Ovary (tissue), 9 donors: Measurements from ENCODE around the gene SLC5A12. TPM values are rescaled to one million over a fixed set of nuclear protein-coding genes. Genes with fewer than 3 reads are reported as not detected.

ENCODE experiments used
- DNase-seq, 5 donors: peaks; one replicate each; pipeline ENCODE4 v3.0.0-alpha.2; 2019 to 2020
- H3K27ac ChIP-seq, 2 donors: fragments of 200-600 bp; one replicate each; pipeline versions ENCODE4 v1.5.1 to v1.8.0; 2019 to 2022
- H3K27me3 ChIP-seq: fragments of 200-600 bp; one replicate; pipeline ENCODE4 v1.8.0; 2022
- H3K36me3 ChIP-seq: fragments of 200-600 bp; sonication (generic); one replicate; pipeline ENCODE4 v1.5.1; 2019
- H3K4me1 ChIP-seq: one replicate; pipeline ENCODE4 v1.8.1; 2013; ENCODE audit warnings: mild to moderate bottlenecking, moderate library complexity; ENCODE audit not compliant: insufficient read depth
- H3K4me3 ChIP-seq: fragments of 200-600 bp; sonication (generic); one replicate; pipeline ENCODE4 v1.5.1; 2017
- H3K9me3 ChIP-seq, 2 donors: fragments of 200-600 bp in 1 of 2; sonication (generic) in 1 of 2; one replicate each; pipeline versions ENCODE4 v1.5.1 to v1.8.1; 2013 to 2019; ENCODE audit warnings: mild to moderate bottlenecking in 1 of 2, moderate library complexity in 1 of 2
- EP300 ChIP-seq: sonication (generic); formaldehyde crosslinking; IDR thresholded peaks from one replicate; pipeline ENCODE4 v1.6.1; 2017; ENCODE audit warnings: antibody characterized with exemption
- POLR2A ChIP-seq: fragments of 450-650 bp; IDR thresholded peaks from one replicate; pipeline ENCODE4 v1.6.1; 2017; ENCODE audit warnings: antibody characterized with exemption, mild to moderate bottlenecking, moderate library complexity
- WGBS, 3 donors: extraction: QIAGEN DNeasy Blood & Tissue Kit in 1 of 3; methylation state at CpG; one replicate each; pipeline versions ENCODE4 v1.1.5 to v1.1.7; 2013 to 2017; 5-methylcytosine and 5-hydroxymethylcytosine counted together
- intact Hi-C, 4 donors: fragments of 100-400 bp; cut with DNase I; formaldehyde crosslinking; loops; one replicate each; pipeline versions ENCODE4 v1.11.0 to v1.15.1; 2022 to 2023
- polyA plus RNA-seq, 2 donors: library from polyadenylated mRNA; stranded (reverse); fragments of 200-250 nt in 1 of 2; fragments of 350-450 nt in 1 of 2; fragmentation: Illumina TruSeq in 1 of 2; extraction: RNeasy Lipid Tissue Mini Kit (QIAGEN cat#74804) in 1 of 2; gene quantifications; one replicate each; pipeline ENCODE4 v1.2.3, GENCODE V29; 2013 to 2014
- total RNA-seq, 7 donors: library from RNA; depleted of rRNA in 2 of 7; stranded (reverse); fragments of >200 nt in 2 of 7; fragmentation: NEBNext Ultra II Directional in 3 of 7; extraction: Animal tissue kit (Norgen Biotek cat#: 25700) in 3 of 7; gene quantifications; one replicate each; pipeline versions ENCODE4 v1.1.0 to v1.2.4, GENCODE V29; 2016 to 2023
- TF ChIP-seq, protein P1 (sequence below), 3 donors: fragments of 450-650 bp in 2 of 3; fragments of 200-600 bp in 1 of 3; IDR thresholded peaks; one replicate each; pipeline versions ENCODE4 v1.5.1 to v1.8.0; 2016 to 2022; ENCODE audit warnings: antibody characterized with exemption in 3 of 3, mild to moderate bottlenecking in 1 of 3
- donor health status: DM: no; HTN: no; CAD: no; lungs with moderate emphysema.
- donor health status: DM: no; HTN: no; CAD: no.
- donor health status: Bipolar disorder and iron deficiency.
- donor health status: DM: yes; HTN: yes; CAD: no.
- donor health status: DM: no; HTN: no; CAD: no.
- donor health status: DM: yes; HTN: yes; CAD: no.

SLC5A12 gene
- total and polyA plus RNA-seq, 9 donors, result 0.02 to 0.48 (median 0.15) TPM; not detected in 6

- Histone ChIP-seq H3K9me3 (no peaks in the 10 kb centered on the region), H3K27me3 (no peaks in the 10 kb centered on the region), H3K36me3 (no peaks in the 10 kb centered on the region), H3K4me3 (no peak overlapping the region), H3K4me1 (no peaks in the 10 kb centered on the region), H3K27ac (no peak overlapping the region)
- 84 to 88% (median 87%) methylated on average over 2 of the region's 2 CpGs for WGBS, 3 donors
- no peak for DNase-seq
- TF ChIP-seq, protein P1, sequence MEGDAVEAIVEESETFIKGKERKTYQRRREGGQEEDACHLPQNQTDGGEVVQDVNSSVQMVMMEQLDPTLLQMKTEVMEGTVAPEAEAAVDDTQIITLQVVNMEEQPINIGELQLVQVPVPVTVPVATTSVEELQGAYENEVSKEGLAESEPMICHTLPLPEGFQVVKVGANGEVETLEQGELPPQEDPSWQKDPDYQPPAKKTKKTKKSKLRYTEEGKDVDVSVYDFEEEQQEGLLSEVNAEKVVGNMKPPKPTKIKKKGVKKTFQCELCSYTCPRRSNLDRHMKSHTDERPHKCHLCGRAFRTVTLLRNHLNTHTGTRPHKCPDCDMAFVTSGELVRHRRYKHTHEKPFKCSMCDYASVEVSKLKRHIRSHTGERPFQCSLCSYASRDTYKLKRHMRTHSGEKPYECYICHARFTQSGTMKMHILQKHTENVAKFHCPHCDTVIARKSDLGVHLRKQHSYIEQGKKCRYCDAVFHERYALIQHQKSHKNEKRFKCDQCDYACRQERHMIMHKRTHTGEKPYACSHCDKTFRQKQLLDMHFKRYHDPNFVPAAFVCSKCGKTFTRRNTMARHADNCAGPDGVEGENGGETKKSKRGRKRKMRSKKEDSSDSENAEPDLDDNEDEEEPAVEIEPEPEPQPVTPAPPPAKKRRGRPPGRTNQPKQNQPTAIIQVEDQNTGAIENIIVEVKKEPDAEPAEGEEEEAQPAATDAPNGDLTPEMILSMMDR (IDR thresholded peaks at IDR 0.05), result no peak
- TF ChIP-seq EP300 (no peak), POLR2A (no peak)
- intact Hi-C loops, result no loop called here
Measured at GRCh38 chr11:26719998-26720397, 1.9 kb downstream of the SLC5A12 start.

DNA sequence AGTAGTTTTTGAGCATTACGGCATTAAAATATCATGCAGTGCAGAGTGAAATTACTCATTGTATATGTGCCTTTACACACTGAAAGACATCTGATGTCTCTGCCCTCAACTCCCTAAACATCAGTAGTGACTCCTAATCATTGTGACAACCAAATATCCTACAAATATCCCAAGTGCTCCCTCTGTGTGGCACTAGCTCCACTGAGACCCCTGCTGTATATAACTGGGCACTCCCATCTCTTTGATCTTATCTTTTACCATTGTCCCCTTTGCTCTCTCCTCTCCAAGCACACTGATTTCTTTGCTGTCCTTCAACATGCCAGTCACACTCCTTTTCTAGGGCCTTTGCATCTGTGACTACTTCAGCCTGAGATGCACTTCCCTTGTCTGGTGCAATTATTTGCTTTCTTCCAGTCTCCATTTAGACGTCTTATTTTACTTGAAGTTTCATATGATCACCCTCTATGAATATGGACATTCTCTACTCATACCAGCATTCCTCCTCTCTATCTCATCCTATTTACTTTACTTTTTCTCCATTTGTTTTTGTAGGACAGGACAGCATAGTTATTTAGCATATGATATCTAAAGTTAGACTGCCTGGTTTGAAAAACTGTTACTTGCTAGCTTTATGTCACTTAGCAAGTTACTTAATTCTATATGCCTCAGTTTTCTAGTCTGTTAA is 2.4 kb downstream of the SLC5A12 start:
- no peaks in the 10 kb centered on the region for H3K36me3 ChIP-seq
- no peak overlapping the region for H3K27ac ChIP-seq
- H3K27me3 ChIP-seq, result no peaks in the 10 kb centered on the region
- 73 to 90% (median 89%) methylated on average over 2 of the region's 2 CpGs for WGBS, 3 donors
- no peak for DNase-seq
- TF ChIP-seq POLR2A, result no peak
- H3K4me3 ChIP-seq, result no peak overlapping the region
- H3K4me1 ChIP-seq, result no peaks in the 10 kb centered on the region
- H3K9me3 ChIP-seq, result no peaks in the 10 kb centered on the region
- intact Hi-C loops, result no loop called here

DNA sequence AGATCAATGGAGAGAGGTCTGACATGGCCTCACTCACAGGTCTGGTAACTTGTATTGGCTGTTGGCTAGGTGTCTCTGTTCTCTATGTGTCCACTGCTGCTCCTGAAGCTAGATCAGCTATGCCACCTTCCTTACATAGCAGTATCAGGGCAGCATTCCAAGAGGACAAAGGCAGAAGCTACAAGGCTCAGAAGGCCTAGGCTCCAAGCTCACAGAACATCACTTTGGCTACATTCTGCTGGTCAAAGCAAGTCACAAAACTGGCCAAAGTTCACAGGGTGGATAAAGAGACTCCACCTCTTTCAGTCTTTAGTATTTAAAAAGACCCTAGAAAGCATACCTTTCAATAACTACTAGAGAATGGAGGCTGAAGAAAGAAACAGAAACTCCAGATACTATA is 4.1 kb downstream of the SLC5A12 start:
- H3K9me3 ChIP-seq, result no peaks in the 10 kb centered on the region
- no peaks in the 10 kb centered on the region for H3K4me1 ChIP-seq
- H3K27me3 ChIP-seq, result no peaks in the 10 kb centered on the region
- no peak overlapping the region for H3K4me3 ChIP-seq
- no peak overlapping the region for H3K27ac ChIP-seq
- TF ChIP-seq, protein P1 (IDR thresholded peaks at IDR 0.05), result no peak
- TF ChIP-seq EP300, result no peak
- no peaks in the 10 kb centered on the region for H3K36me3 ChIP-seq
- intact Hi-C loops, result no loop called here
- DNase-seq, result no peak

DNA sequence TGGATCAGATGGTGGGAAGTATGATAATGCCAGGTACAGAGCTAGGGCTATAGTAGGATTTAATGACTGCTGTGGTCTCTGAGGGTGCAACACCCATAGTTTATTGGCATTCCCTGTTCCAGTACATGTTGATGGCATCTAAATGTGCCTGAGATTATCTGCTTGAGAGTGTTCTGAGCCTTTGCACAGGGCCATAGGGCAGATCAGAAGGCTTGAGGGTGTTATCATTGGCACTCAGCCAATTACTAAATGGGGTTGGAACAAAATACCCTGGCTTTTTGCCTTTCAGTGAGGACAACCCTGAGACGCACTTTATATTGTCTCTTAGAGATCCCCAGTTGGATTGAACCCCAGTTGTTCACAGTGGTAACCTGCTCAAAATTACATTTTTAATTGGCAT is 6.7 kb downstream of the SLC5A12 start:
- Histone ChIP-seq H3K4me3 (no peak overlapping the region), H3K36me3 (no peaks in the 10 kb centered on the region), H3K4me1 (no peaks in the 10 kb centered on the region), H3K27me3 (no peaks in the 10 kb centered on the region), H3K27ac (no peak overlapping the region), H3K9me3 (no peaks in the 10 kb centered on the region)
- intact Hi-C loops, result no loop called here
- no peak for DNase-seq
- 70 to 74% (median 73%) methylated on average over 1 of the region's 1 CpG for WGBS, 3 donors
- no peak for TF ChIP-seq EP300
- TF ChIP-seq, protein P1 (IDR thresholded peaks at IDR 0.05), result no peak
- no peak for TF ChIP-seq POLR2A

DNA sequence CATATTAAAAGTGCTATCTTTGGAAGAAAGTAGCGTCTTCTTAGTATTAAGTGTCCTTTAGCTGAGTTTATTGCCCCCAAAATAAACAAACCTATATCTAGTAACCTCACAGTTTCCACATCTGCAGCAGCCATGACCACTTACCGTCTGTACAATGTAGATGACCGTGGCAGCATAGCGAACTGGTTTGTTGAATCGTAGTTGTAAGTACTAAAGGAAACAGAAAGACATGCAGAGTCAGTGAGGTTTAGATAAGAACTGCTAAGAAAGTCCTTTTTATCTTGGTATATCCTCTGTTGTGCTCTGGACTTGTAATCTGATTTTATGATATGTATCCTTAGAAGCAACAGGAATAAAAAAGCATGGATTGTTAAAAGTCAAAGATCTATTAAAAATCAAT is 9.4 kb downstream of the SLC5A12 start:
- H3K9me3 ChIP-seq, result no peaks in the 10 kb centered on the region
- no peak overlapping the region for H3K27ac ChIP-seq
- no peaks in the 10 kb centered on the region for H3K36me3 ChIP-seq
- H3K27me3 ChIP-seq, result no peaks in the 10 kb centered on the region
- intact Hi-C loops, result no loop called here
- no peak for DNase-seq
- WGBS, 3 donors, result 56 to 62% (median 62%) methylated on average over 5 of the region's 5 CpGs
- no peak overlapping the region for H3K4me3 ChIP-seq
- no peak for TF ChIP-seq EP300
- no peak for TF ChIP-seq POLR2A
- TF ChIP-seq, protein P1 (IDR thresholded peaks at IDR 0.05), result no peak
- no peaks in the 10 kb centered on the region for H3K4me1 ChIP-seq
